ENCODE measurements around the gene NTRK1. TPM values are rescaled to one million over a fixed set of nuclear protein-coding genes. Genes with fewer than 3 reads are reported as not detected.

NTRK1 gene
- total and polyA plus RNA-seq, 2 of the 4 experiments (the other 2 are of a cell fraction) = not detected

DNA sequence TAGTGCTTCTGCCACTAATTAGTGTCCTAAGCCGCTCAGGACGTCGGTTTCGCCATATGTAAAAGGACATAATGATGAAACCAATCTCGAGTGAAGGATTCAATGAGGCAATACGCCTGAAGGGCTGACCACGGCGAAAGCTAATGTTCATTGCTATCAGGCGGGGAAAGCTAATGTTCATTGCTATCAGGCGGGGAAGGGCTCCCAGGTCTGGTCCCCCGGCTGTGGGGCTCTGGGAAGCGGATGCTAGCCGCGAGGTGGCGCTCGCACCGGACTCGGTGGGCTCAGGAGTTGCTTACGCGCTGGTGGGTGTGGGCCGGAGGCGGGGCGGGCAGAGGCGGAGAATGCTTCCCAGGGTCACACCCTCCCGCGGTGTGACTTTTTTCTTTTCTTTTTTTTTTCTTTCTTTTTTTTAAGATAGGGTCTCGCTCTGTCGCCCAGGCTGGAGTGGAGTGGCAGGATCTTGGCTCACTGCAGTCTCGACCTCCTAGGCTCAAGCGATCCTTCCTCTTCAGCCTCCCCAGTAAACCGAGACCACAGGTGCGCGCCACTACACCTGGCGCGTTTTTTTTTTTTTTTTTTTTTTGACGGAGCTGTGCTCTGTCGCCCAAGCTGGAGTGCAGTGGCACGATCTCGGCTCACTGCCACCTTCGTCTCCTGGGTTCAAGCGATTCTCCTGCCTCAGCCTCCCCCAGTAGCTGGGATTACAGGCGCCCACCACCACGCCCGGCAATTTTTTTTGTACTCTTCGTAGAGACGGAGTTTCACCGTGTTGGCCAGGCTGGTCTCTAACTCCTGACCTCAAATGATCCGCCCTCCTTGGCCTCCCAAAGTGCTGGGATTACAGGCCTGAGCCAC is 31.8 kb downstream of the NTRK1 start:
- Histone ChIP-seq H3K9ac (ENCODE audit: low read depth, low read length) (no peak overlapping the region), H3K4me2 (ENCODE audit: low read depth, low read length) (peak overlapping the region; percentile 61), H3K4ac (ENCODE audit: low read depth, low read length) (peak overlapping the region; percentile 62), H4K8ac (ENCODE audit: low read depth in 2 of 2, low read length in 2 of 2) (peak overlapping the region in 1 of 2 experiments; percentile 53; a peak in 2 of 4 replicates), H2BK20ac (ENCODE audit: low read depth, low read length) (0 out of 2 replicates have a peak overlapping the region, but pooled peaks have one; percentile 40), H2BK5ac (ENCODE audit: low read depth, low read length, poor library complexity, severe bottlenecking) (no peak overlapping the region), H2AFZ (replicated peaks; ENCODE audit: low read length, poor library complexity) (peak overlapping the region; percentile 91), H3K4me3 (ENCODE audit: insufficient read depth, low read depth, low read length) (peak overlapping the region; percentile 16; the same call in 1 of the 2 replicates), H3K23ac (ENCODE audit: low read depth, low read length) (no peak overlapping the region), H3K9me3 (ENCODE audit: control insufficient read depth, insufficient read depth, low read length) (no peaks in the 10 kb centered on the region), H3K14ac (replicated peaks; ENCODE audit: low read depth, low read length) (no peak overlapping the region; the same call in 1 of the 2 replicates), H2AK5ac (ENCODE audit: low read depth, low read length) (0 out of 2 replicates have a peak overlapping the region, but pooled peaks have one; percentile 35), H3K27me3 (ENCODE audit: control insufficient read depth, insufficient read depth, low read length) (peaks cover 14% of the 10 kb centered on the region), H3K18ac (ENCODE audit: low read depth, low read length) (no peak overlapping the region), H3K56ac (ENCODE audit: extremely low read depth, insufficient read depth, low read length) (no peak overlapping the region), H4K20me1 (ENCODE audit: insufficient read depth, low read length) (peaks cover 2% of the 10 kb centered on the region; the same call in 1 of the 2 replicates), H3K79me1 (ENCODE audit: low read depth in 1 of 2, low read length in 2 of 2) (peaks cover 4 to 38% of the 10 kb centered on the region in 2 experiments), H2AK9ac (replicated peaks; ENCODE audit: low read depth, low read length, poor library complexity) (peak overlapping the region; percentile 33), H4K91ac (ENCODE audit: insufficient read depth, low read depth, low read length) (no peak overlapping the region; the same call in 1 of the 2 replicates), H4K5ac (ENCODE audit: low read depth, low read length) (no peak overlapping the region), H3K27ac (ENCODE audit: insufficient read depth, low read length) (no peak overlapping the region; the same call in 1 of the 2 replicates), H3K4me1 (ENCODE audit: control insufficient read depth, insufficient read depth, low read length) (peaks cover 23% of the 10 kb centered on the region), H3K36me3 (ENCODE audit: control insufficient read depth, insufficient read depth, low read length) (no peaks in the 10 kb centered on the region), H3K9me1 (ENCODE audit: insufficient read depth, low read length) (peaks cover 8% of the 10 kb centered on the region), H2BK15ac (ENCODE audit: low read depth, low read length) (no peak overlapping the region), H2BK120ac (ENCODE audit: low read depth, low read length) (no peak overlapping the region; the same call in 1 of the 2 replicates)
- in situ Hi-C loops (cut with MboI; ENCODE audit: low sequenced_read_pairs) (loop anchor here (5.0 kb wide), 1 partner anchor 35 kb away; no protein-coding TSS in a partner anchor), intact Hi-C loops (cut with micrococcal nuclease) (loop anchor here (1.0 kb wide), 1 partner anchor 28 kb away; the partner anchor contains the start of gene LRRC71), dilution Hi-C loops (cut with HindIII; ENCODE audit: low sequenced_read_pairs, unreplicated experiment) (no loop called here)
- ATAC-seq (ENCODE audit: low read depth) (peak; percentile 67), DNase-seq (peak; percentile 85)
- ChIA-PET CTCF (interaction anchor here (0.6 to 4.1 kb wide), 14 partner anchors 28 to 1445 kb away, joined by 3 to 24 read pairs (median 4); partner anchors contain the start of gene LRRC71), POLR2A (ENCODE audit: unreplicated experiment) (no interaction called here)
- WGBS, 2 experiments (ENCODE audit: extremely low coverage in 2 of 2, insufficient read length in 1 of 2) = 15% methylated on average over 21 of the region's 48 CpGs; no CpG with 5 or more reads in 1 of the 2 experiments
- BruUV-seq (replicated peaks) = no TSS peak
- TF ChIP-seq RFX5 (IDR thresholded peaks at IDR 0.05; ENCODE audit: low read depth, low read length) = no peak
- no peak for TF ChIP-seq BHLHE40 (IDR thresholded peaks at IDR 0.05; ENCODE audit: low read depth, low read length)
- TF ChIP-seq MAZ (IDR thresholded peaks at IDR 0.05; ENCODE audit: borderline replicate concordance, low read depth, low read length) = peak; percentile 89
- TF ChIP-seq, protein P1, sequence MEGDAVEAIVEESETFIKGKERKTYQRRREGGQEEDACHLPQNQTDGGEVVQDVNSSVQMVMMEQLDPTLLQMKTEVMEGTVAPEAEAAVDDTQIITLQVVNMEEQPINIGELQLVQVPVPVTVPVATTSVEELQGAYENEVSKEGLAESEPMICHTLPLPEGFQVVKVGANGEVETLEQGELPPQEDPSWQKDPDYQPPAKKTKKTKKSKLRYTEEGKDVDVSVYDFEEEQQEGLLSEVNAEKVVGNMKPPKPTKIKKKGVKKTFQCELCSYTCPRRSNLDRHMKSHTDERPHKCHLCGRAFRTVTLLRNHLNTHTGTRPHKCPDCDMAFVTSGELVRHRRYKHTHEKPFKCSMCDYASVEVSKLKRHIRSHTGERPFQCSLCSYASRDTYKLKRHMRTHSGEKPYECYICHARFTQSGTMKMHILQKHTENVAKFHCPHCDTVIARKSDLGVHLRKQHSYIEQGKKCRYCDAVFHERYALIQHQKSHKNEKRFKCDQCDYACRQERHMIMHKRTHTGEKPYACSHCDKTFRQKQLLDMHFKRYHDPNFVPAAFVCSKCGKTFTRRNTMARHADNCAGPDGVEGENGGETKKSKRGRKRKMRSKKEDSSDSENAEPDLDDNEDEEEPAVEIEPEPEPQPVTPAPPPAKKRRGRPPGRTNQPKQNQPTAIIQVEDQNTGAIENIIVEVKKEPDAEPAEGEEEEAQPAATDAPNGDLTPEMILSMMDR (conservative IDR thresholded peaks at IDR 0.05; ENCODE audit: low read depth, low read length) = peak; percentile 88
- no peak for TF ChIP-seq CHD1 (IDR thresholded peaks at IDR 0.05; ENCODE audit: low read depth, low read length)
- no peak for TF ChIP-seq MAFK (IDR thresholded peaks at IDR 0.05; ENCODE audit: low read depth, low read length)
- TF ChIP-seq NFE2L2 (IDR thresholded peaks at IDR 0.05; ENCODE audit: low read depth, low read length) = no peak
- peak; percentile 55 for TF ChIP-seq CEBPB (IDR thresholded peaks at IDR 0.05; ENCODE audit: low read depth, low read length)
- TF ChIP-seq, protein P2, sequence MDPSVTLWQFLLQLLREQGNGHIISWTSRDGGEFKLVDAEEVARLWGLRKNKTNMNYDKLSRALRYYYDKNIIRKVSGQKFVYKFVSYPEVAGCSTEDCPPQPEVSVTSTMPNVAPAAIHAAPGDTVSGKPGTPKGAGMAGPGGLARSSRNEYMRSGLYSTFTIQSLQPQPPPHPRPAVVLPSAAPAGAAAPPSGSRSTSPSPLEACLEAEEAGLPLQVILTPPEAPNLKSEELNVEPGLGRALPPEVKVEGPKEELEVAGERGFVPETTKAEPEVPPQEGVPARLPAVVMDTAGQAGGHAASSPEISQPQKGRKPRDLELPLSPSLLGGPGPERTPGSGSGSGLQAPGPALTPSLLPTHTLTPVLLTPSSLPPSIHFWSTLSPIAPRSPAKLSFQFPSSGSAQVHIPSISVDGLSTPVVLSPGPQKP (IDR thresholded peaks at IDR 0.05; ENCODE audit: borderline replicate concordance, low read depth, low read length) = no peak
- TF ChIP-seq SMC3 (IDR thresholded peaks at IDR 0.05; ENCODE audit: low read depth, low read length) = peak; percentile 92
- TF ChIP-seq FOS (IDR thresholded peaks at IDR 0.05; ENCODE audit: low read depth, low read length) = no peak
- TF ChIP-seq MXI1 (IDR thresholded peaks at IDR 0.05; ENCODE audit: borderline replicate concordance, low read depth, low read length) = no peak
